Hindlimb muscle (tissue), 1 donor: ENCODE data around the gene SERTAD2. TPM values are rescaled to one million over a fixed set of nuclear protein-coding genes. Genes with fewer than 3 reads are reported as not detected.

Experiments used
- DNase-seq: peaks from one replicate; pipeline ENCODE4 v3.0.0-alpha.2; 2013
- polyA plus RNA-seq: library from polyadenylated mRNA; unstranded; fragments of 120-200 nt; gene quantifications from one replicate; pipeline ENCODE4 v1.2.1, GENCODE V29; 2013; ENCODE audit not compliant: insufficient read length

SERTAD2 gene
- polyA plus RNA-seq, 1 donor = 30.7 TPM

DNA sequence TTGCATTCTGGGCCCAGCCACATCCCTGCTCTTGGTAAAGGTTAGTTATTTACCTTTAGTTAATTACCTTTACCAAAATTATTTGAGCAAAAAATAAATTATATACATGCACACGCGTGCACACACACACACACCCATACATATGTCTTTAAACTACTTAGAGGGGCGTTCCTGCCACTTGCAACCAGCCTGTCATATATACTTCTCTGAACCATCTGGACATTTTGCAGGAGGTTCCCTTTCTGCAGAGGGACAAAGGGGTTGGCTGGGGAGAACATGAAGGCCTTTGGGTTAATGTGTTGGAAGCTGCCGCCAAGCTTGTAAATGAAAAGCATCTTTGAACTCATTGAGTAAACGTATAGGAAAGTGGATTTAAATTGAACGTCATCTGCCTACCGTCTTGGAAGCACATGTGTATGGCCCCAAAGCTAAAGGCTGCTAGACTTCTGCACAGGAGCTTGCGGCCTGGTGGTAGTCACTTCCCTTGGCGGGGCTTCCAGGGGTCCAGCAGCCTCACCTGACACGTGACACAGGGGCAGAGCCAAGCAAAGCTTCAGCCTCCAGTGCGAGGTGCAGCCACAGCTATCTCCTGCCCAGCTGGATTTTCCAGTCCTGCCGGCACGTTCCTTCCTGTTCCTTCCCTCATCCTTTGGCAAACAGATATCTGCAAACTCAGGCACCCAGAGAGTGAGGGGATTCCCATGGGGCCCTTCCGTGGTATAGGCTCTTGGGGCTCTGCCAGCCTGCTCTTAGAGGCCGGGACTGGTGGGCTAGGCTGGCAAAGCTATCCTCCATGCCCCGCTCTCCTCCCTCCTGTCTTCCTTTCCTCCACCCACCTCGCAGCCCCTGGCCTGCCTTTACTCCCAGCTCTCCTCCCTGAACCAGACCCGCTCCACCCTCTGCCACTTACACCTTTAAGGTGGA, 46.1 kb downstream of the SERTAD2 start:
- DNase-seq = no peak

- DNase-seq = peak; percentile 90
Observed at GRCh38 chr2:64606479-64607363, 47.0 kb downstream of the SERTAD2 start.

- no peak for DNase-seq
Observed at GRCh38 chr2:64605991-64606478, 47.7 kb downstream of the SERTAD2 start.

- DNase-seq = peak; percentile 51
Observed at GRCh38 chr2:64605026-64605471, 48.7 kb downstream of the SERTAD2 start.

DNA sequence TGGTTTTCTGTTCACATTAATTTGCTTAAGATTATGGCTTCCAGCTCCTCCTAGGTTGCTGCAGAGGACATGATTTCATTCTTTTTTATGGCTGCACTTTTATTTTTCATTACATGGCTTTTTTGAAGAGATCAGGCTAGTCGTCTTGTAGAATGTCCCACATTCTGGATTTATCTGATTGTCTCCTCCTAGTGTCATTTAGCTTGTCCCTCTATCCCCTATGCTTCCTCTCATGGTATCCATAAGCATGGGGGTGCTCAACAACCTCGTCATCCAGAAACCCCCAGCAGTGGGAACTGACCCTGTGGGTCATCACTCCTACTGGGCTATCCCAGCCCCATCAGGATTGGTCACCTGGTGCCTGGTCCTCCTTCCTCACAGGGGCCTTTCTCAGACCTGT, 49.6 kb downstream of the SERTAD2 start:
- no peak for DNase-seq

- DNase-seq = no peak
Observed at GRCh38 chr2:64602436-64602835, 51.3 kb downstream of the SERTAD2 start.

DNA sequence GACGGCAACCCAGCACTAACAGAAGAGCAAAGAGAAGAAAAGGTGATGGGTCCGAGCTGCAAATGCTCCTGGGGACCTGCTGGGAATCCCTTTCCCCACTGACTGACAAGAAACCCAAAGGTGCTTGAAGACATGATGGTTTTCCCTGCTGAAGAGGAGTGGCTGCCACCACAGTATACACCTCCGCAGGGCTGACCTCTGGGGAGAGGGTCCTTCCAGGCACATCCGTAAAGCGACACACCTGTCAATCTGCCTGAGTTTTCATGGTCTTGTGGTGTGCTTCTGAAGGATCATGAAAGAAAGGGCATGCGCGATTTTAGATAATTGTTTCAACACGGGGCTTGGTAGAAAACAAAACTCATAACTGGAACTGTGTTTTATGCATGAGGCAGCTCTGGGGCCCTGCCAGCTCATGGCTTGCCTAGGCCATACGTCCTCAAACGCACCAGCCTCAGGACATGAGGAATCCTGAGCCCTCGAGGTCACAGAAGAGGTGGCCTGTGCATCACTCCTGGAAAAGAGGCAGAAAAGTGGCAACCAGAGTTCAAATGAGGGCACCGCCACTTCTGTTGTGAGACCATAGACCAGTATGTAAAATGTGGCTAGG, 51.8 kb downstream of the SERTAD2 start:
- DNase-seq = no peak

- no peak for DNase-seq
Observed at GRCh38 chr2:64601034-64601754, 52.5 kb downstream of the SERTAD2 start.

DNA sequence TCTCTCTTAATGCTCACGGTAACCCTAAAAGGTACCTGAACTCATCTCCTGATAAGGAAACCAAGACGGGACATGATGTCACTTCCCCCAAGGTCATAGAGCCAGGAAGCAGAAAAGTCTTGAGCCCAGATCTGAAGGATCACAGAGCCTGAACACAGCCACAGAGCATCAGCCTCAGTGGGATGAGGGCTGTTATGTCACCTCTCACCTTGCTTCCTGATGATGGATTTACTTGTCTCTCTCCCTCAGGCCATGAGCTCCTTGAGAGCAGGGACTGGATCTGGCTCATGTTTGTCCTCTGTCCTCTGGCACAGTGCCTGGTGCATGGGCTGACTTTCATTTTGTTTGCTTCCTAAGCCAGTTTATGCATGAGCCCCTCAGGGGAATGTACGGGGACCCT, 54.2 kb downstream of the SERTAD2 start:
- DNase-seq = no peak

GRCh38 chr2:64598226-64598625, 55.5 kb downstream of the SERTAD2 start:
- DNase-seq = no peak

DNA sequence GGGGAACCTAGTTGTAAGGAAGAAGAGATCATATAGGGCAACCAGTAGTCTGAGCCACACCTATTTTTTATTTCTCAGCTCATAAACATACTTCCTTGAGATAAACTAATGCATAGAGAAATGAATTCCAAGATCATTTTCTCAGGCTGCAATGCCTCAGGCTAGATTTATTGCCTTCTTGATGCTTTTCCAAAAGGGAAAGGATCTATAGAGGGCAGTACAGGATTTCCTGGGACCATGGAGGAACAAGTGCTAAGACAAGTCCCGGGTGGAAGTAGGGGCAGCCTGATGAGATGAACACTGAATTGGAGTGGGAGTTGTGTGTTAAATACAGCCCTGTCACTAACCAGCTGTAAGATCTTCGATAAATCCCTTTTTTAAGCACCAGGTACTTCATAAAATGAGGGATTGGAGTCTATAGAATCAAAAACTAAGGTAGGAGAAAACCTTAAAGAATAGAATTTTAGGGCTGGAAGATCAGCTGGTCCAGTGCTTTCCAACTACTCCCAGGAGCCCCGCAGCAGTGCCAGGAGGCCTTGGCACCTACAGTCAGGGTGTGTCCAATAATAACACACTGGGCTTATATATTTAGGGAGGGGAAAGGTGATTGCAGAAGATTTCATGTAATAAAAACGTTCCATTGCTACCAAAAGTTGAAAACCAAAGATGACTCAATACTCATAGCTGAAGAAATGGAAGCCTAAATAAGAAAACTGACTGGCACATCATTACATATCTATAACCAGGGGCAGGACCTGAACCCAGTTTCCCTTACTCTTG, 58.1 kb downstream of the SERTAD2 start:
- no peak for DNase-seq

DNA sequence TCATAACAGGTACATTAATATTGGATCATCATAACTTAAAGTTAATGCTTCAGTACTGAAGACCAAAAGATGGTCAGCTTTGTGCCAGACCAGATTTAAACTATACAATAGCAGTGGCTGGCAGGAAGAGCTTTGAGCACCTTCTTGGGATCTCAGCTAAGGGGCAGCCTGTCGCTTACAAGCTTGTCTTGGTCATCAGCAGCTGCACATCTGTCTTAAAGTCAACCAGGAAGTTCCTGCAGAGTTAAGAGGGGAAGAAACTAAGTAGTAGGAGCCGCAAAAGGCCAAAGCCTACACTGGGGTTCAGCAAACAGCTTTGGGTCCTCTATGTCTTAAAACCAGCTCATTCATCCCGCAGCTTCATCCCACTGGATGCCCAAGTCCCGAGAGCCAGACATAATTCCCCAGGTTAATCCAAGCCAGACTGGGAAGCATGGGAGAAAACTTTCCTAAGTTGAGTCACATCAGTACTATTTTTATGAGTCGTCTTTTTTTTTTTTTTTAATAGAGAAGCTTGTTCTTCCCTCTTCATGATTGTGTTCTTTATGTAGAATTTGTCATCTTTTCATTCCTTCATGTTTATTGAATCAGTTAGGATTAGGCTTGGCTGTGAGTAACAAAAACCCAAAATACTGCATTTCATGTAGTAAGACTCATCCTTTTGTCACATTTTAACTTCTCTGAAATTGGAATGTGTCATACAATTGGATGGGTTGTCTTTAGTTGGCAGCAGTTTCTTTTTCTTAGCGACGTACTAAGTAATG, 59.3 kb downstream of the SERTAD2 start:
- no peak for DNase-seq

DNA sequence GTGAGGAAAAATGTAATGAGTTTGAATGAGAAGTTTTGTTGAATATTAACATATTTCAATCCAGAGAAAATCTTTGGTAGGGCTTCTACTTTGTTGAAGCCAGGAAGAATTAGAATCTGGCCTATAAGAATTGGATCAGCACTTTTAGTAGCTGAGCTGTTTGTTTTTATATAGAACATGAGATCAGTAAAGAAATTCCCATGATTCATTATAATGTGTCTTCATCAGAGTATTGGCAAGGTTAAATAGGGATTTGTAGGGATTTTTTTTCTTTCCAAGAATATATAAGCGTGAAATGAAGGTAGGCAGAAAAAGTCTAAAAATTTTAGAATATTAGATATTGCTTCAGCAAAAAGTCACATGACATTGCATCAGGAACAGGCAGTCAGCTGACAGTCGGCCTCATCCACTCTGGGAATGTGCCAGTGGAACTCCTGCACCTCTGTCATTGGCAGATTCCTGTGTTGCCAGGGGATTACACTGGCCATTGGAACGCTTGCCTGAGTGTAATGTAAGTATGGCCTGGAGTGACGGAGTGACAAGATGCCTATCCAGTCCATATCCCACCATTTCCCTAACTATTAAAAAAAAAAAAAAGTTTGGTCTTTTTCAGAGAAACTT, 60.6 kb downstream of the SERTAD2 start:
- no peak for DNase-seq

GRCh38 chr2:64591188-64591587, 62.5 kb downstream of the SERTAD2 start:
- DNase-seq = no peak

DNA sequence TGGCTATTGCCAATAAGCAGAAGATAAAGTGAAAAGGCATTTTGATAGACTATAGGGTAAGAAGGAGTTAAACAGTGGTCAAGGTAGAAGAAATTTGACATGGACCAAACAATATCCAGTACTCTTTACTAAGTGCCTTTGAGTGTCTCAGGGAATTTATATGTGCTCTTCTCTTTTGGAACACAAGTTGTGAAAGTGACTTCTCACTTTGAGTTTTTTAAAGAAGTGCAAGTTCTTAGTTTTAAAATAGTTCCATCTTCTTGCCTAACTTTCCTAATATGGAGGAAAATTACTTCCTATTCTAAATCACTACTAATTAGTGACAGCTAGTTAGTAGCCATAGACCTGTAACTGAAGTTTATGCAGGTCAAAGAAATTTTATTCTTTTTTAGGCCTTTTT, 66.2 kb downstream of the SERTAD2 start:
- DNase-seq = no peak

DNA sequence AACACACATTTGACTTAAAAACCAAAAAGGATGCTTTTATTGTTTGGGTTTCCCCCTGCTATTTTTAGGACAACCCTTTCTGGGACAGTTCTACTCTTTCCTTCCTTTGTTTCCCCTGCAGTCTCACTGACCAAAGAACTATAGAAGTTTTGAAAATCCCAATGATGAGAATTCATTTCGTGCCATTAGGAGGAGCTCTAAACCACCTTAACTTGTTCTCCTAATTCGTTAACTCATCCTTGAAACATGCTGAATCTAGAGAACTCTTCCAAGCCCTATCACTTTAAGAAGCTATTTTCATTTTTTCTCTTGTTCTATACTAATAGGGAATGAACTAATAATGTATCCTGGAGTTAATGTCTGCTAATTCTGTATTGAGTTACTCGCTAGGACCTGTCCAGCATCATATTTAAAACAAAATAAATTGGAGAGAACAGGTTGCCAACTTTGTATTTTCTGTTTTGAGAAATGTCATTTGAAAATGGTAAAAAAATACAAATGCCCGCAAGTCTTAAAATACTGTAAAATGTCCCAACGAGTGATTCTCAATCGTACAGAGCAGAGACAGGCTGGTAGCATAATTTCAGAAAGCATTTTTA, 66.7 kb downstream of the SERTAD2 start:
- peak; percentile 46 for DNase-seq

GRCh38 chr2:64586054-64586453, 67.7 kb downstream of the SERTAD2 start:
- DNase-seq = no peak

- DNase-seq = no peak
Observed at GRCh38 chr2:64582774-64583340, 70.9 kb downstream of the SERTAD2 start.
